ENCODE measurements around the gene LRP1B.

Gene LRP1B

DNA sequence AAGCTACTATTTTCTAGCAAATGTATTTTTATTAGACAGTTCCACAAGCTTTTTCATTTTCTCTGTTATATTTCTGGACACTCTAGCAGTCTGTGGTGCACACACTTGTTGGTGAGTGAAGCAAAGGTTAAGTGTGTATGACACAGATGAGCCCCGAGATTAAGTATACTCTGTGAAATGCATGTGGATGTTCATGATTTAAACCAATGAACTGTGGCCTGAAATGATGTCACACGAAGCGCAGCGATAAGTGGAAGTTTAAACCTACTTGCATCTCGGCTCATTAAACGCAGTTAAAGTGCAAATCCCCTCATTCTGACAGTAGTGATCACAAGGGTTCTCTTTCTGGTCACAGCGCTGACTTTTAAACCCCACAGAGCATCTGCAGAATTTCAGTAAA, 1861.8 kb downstream of the LRP1B start:
- no peak for DNase-seq (ENCODE audit: low read depth in 2 of 2)

DNA sequence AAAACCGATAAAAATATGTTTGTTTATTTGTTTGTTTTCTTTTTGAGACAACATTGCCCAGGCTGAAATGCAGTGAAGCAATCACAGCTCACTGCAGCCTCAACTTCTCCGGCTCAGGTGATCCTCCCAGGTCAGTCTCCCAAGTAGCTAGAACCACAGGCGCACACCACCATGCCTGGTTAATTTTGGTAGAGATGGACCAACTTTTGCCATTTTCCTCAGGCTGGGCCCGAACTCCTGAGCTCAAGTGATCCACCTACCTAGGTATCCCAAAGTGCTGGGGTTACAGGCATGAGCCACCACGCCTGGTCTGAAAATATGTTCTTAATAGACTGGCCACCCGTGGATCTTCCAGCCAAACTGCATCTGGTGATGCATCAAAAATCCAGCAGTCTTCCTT, 1867.9 kb downstream of the LRP1B start:
- no peak for DNase-seq (ENCODE audit: low read depth in 2 of 2)

DNA sequence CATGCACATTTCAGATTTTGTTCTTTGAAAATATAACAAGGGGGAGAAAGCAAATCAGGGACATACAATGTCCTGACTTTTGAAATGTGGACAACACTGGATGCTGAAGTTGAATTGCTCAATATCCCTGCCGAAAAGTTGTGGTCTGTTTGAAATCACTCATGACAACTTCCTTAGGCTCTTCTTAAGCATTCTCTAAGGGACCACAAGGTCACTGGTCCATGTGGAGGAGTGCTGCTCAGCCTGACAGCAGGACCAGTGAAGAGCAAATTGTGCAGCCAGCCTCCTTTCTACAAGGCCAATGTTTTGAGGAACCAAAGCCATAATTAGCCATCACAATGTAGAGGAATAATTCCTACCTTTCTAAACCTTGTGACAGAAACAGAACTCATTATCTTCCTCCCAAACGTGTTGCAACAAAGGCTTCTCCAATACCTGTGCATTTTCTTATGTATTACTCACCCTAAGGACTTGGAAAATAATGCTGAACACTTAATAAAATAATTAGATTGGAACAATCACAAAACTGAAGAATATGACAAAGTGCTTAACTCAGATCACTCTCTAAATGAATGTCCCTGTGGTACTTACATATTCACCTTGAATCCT, 1873.0 kb downstream of the LRP1B start:
- no peak for DNase-seq (ENCODE audit: low read depth in 2 of 2)

DNA sequence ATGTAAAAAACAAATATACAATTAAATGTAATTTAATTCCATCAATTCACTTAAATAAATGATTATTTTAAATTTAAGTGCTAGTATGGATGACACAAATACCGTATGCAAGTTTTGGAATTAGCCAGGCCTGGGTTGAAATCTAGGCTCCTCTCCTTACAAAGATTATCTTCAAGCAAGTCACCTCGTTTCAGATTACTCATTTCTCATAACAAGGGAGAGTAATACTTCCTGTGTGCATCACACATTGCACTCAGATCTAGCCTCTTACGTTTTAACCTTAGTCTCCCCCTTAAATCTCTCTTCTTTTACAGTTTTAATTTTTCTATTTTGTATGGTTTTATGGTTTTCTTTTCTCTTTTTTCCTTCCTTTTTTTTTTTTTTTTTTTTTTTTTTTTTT, 1874.7 kb downstream of the LRP1B start:
- DNase-seq (ENCODE audit: low read depth in 2 of 2): no peak

DNA sequence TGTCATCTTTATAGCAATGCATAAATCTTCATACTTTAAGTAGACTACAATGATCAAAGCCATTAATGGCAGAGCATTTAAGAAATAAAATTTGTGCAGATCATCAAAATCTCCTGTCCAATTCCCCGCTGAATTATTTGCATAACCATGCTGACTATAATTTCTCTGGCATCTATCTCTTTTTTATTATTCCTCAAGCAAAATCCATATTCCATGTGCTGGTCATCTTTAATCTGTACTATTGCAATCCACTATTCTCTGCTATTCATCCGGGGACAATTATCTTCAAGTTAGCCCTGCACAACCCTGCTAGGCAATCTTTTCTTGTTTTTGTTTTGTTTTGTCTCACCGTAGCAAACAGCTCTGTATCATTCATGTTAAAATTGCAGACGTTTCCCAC, 1881.0 kb downstream of the LRP1B start:
- DNase-seq (ENCODE audit: low read depth in 2 of 2): no peak

DNA sequence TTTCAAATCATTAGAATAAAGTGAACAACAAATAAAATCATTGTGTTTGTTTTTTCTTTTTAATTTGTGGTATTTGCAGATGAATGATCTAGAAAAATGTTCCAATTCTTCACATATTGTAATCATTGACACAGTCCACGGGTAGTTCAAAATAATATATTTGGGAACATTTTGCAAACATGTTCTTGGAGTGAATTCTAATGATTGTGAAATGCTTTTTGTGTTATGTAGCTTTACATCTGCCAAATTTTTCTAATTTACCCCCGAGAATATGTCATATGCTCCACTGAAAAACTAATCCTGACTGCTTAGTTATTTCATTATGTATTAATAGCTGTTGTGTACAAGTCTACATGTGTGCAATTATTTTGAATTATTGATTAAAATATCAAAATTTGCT, 1882.2 kb downstream of the LRP1B start:
- no peak for DNase-seq (ENCODE audit: low read depth in 2 of 2)

DNA sequence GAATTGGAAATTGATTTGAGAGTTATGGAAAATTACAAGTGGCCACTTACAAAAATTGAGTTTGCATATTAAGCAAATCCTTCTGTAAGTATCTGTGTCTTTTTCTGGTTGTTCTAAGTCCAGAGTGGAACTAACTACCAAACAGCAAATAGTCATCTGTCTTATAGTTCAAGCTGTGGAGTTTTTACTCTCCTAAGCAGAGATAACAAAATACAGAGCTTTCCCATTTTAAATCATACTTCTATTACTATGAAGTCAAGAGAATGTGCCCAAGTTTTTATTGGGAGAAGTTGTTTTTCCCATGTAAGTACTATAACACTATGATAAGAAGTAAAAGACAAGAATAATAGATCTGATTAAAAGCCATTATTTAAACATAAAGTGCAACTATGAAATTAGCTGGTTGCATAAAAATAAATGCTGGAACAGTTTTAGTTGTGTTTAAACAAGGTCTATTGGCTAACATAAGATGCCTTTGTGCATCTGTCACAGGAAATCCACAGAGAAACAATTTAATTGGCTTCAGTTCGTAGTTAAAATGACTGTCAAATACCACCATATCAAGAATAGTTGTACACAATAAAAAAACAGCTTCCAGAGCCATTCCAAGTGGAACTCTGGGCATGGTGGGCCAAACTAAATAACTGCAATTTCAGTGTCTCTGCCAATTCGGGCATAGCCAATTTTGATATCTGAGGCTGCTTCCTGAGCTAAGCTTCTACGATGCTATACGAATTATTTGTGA, 1883.2 kb downstream of the LRP1B start:
- no peak for DNase-seq (ENCODE audit: low read depth in 2 of 2)

DNA sequence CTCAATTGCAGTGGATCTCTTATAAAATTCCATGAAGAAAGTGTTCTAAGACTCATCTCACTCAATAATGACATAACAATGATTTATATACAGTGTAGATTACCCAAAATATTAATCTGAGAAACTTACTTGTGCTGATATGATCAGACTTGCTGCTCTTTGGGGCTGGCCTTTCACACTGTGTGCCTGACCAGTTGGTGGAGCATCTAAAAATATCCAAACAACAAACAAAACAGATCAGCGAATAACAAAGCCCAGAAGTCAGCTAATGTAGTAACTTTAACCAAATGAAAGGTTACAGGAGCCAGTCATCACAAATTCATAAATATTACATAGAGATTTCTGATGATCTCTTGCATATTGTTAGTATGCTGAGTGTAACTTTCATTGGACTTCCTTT, 1883.9 kb downstream of the LRP1B start:
- DNase-seq (ENCODE audit: low read depth in 2 of 2): no peak

DNA sequence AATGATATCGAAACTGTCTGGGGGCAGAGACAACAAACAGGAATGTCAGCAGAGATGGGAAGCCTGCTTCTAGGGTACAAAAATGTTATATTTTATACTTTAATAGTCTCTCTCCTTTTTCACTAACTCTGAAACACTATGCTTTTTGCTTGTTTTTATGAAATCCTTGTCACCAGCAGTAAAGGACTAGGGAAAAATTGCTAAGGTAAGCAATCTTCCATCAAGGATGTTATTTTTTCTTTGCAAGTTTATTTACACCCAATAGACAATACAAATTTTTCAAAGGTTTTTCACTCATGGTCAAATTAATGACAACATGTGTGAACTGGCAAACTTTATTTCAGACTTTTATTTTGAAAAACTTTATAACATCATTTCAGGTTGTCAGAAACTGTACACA, 1884.8 kb downstream of the LRP1B start:
- no peak for DNase-seq (ENCODE audit: low read depth in 2 of 2)

DNA sequence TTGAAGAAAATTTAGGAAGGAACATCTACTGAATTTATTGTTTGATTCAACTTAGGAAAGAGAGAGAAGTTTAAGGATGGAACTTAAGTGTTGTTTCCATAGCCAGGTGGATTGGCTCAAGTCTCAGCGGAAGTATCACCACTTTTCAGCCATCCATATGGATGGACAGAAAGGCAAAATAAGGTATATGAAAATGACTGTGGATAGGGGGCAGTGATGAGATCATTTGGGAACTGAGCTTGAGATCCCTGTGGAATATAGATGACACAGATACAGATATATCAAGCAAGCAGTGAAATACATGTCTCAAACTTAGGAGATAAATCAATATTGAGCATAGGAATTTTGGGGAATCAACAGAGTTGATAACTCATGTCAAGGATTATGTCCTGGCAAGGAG, 1887.9 kb downstream of the LRP1B start:
- DNase-seq (ENCODE audit: low read depth in 2 of 2): no peak

DNA sequence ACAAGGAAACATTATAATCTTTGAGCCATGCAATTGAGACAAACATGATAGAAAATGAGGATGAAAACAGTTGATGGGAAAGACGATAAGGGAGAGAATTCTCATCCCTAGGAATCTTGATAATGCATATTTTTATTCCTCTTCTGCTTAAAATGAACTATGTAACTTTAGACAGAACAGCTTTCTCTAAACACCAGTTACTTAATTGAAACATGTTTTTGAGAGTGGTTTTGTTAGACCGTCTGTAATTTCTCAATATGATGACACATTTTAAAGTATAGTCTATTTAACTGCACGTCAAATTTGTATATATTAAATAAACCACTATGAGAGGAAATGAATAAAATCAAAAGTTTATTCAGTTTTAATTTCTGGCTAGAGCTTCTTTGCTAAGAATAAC, 1896.7 kb downstream of the LRP1B start:
- no peak for DNase-seq (ENCODE audit: low read depth in 2 of 2)

DNA sequence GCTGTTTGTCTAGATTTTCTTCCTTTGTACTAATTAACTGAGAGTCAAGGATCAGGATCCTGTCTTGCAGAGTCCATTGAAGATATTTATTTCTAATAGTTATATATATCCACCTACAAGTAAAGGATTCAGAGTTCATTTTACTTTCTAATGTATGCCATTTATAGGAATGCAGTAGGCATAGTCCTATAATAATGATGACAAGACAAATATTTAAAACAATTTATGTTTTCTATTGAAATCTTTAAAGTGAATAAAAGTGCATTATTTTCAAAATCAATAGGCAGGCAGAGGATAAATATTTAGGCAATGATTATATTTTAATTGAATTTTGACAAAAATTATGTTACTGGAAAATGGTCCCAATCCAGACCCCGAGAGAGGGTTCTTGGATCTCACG, 1919.9 kb downstream of the LRP1B start:
- DNase-seq (ENCODE audit: low read depth in 2 of 2): no peak

DNA sequence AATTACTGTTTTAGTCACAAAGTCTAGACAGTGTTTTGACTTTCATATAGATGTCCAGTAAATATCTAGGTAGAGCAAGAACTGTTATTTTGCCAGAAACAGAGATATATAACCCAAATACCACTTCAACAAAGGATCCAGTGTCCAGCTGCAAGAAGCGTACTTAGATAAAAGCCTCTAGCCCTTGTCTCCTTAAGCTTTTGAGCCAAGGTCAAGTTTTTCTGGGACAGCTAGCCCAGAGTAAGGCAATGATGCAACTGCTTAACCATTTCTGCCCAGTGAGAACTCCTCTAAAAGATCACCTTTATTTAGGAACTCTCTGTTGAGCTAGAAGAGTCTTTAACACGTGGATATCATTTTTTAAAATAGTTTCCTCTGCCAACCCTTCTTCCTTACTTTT, 1925.7 kb downstream of the LRP1B start:
- DNase-seq (ENCODE audit: low read depth in 2 of 2): no peak

DNA sequence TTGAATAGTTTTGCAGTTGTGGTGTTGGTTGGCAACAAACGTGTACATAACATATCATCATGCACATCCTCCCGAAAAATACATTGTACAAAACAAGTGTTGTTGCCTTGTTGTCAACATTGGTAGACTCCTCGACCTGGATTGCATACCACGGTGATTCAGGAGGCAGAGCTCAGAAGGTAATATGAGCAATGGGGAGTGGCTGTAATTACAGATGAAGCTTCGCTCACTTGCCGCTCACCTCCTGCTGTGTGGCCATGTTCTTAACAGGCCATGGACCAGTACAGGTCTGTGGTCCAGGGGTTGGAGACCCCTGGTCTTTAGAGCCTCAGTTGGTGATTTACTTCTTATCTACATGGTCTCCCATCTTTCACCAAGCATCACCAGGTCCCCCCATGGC, 1927.5 kb downstream of the LRP1B start:
- DNase-seq (ENCODE audit: low read depth in 2 of 2): no peak

DNA sequence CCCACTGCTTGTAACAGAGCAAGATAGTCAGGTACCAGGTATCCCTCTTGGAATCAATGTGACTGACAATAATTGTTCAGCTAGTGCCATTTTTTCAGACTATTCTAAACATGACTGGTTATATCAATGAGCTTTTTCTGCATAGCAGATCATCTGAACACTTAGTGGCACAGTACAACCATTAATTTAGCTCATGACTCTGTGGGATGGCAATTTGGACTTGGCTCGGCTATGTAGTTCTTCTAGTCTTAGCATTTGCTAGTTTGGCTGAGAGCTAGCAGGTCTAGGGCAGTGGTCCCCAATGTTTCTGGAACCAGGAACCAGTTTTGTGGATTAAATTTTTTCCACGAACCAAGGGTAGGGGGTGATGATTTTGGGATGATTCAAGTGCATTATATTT, 1929.2 kb downstream of the LRP1B start:
- DNase-seq (ENCODE audit: low read depth in 2 of 2): no peak

DNA sequence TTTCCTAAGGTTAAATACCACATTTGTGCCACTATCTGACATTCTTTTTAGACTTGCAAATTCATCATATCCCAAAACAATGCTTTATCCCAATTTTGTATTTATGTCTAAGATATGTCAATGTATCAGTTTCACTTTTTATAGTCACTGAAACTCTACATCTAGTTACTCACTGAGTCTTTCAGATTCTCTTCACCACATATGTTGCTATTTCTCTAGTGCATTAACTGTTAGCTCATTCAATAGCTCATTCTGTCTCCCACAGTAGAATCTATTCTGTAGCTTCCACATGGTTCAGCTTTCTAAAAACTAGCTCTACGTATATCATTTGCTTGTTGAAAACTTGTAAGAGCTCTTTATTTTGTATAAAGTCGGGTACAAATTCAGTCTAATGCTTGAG, 1930.1 kb downstream of the LRP1B start:
- DNase-seq (ENCODE audit: low read depth in 2 of 2): no peak

DNA sequence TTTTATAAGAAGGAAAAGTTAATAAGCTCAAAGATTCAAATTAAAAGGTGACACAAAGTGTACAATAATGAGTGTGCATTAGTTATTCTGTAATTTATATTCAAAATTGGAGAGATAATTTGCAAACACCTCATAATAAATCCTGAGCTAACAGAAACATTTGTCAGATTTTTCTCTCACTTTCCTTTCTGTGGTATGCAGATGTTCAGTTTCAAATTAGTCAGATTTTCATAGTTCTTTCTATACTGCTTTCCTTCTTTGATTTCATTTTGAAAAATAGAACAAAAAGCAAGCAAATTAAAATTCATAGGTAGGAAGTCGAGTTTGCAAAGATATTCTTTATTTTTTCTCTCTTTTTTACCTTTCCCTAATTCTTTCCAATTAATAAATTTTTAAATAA, 1930.5 kb downstream of the LRP1B start:
- DNase-seq (ENCODE audit: low read depth in 2 of 2): no peak

DNA sequence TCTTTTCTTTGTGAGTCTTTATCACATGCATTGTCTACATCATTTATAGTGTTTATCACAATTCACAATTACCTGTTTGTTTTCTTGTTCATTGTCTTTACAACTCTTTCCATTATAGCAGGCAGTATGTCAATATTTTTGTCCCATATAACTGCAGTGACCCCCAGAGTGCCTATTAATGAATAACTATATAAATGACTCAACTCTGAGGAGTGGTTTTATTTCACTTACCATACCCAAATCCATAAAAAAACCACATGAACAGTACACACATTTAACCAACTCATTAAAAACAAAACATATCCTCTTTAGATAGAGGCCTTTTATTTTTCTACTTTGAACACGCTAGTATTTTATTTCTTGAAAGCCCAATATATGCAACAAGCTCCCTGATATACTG, 1931.5 kb downstream of the LRP1B start:
- no peak for DNase-seq (ENCODE audit: low read depth in 2 of 2)

DNA sequence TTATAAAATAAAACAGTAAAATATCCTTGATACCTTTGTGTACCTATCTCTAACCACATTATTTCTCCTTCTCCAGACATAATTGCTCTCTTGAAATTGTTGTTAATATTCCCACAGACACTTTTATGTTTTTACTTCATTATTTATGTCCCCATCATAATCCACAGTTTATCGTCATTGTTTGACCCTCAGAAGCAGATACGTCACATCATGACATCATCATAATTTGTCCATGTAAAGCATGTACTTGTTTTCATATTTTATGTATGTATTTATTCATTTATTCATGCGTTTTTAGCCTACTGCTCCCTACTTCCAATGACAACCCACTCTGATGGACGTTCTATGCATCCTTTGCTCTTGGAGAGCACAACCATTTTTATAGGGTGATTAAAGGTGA, 1943.7 kb downstream of the LRP1B start:
- no peak for DNase-seq (ENCODE audit: low read depth in 2 of 2)

DNA sequence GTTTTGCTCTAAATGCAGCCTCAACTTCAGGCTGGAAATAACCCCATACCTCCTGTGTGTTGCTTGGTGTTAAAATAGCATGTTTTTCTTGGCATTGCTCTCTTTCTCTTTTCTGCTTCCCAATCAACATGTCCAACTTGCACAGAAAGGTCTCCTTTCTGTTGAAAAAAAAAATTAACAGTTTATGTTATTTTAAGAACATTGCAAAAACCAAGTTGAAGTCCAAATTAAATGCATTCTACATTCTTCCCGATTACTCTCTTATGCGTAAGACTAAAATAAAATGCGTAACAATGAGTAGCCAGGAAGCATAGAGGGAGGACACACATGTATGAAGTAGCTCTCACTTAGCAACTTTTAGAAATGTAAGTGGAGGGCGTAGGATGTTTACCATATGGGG, 1944.5 kb downstream of the LRP1B start:
- no peak for DNase-seq (ENCODE audit: low read depth in 2 of 2)

DNA sequence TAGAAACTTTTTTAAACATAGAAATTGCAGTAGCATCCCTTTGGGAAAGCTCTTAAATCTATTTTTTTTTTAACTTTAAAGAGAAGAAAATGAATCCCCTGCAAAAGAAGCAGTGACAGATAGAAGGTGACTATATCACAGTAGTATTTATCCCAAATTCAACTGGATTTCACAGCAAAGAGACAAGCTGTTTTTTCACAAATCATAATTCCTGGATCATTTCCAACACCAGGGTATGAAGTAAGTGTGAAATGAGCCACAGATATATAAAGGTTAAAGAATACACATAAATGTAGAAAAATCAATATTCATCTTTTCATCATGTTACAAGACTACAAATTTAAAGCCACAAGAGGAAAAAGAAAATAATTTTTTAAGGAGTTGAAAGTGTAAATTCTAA, 1945.7 kb downstream of the LRP1B start:
- no peak for DNase-seq (ENCODE audit: low read depth in 2 of 2)

DNA sequence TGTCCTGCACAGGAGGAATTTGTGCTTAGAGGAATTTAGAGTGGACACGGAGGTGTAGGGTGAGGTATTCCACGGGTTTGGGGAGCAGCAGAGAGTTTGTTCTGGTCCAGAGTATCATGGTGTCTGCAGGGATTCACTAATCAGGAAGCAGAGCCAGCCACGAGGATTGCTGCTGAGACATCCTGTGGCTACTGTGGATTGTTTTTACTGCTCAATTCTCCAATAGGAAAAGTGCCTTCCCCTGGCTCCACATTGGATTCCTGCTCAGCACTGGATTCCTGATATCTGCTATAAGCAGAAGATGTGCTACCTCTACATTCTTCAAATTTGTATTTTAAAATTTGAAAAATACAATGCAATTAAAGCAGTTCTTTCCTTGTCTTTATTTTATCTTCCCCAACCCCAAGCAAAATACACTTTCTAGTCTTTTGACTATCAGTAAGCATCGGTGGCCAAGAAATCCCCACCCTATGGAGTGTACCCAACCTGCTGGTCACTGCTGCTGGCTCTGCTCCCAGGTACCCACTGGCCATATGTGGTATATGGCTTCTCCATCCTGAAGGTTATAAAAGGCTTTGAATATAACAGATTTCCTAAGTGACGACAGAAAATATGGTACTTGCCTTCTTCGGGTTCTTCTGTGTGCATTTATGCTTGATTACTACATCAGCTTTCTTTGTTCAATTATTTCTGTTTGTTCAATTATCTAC, 1947.6 kb downstream of the LRP1B start:
- DNase-seq (ENCODE audit: low read depth in 2 of 2): no peak
